Right atrium auricular region (tissue), 2 donors: ENCODE data around the gene KCNJ10. TPM values are rescaled to one million over a fixed set of nuclear protein-coding genes. Genes with fewer than 3 reads are reported as not detected.
A peak's percentile ranks its signal among the peaks of the same experiment; 100 is the strongest.

ENCODE experiments used
- DNase-seq: peaks from one replicate; pipeline ENCODE4 v3.0.0-alpha.2; 2019; ENCODE audit warnings: low spot score
- H3K27ac ChIP-seq, 2 donors: fragments of 200-600 bp; sonication (generic); 1 replicate in 1 of 2; 2 replicates in 1 of 2; pipeline ENCODE4 v1.5.1; 2016 to 2019
- H3K27me3 ChIP-seq, 2 donors: fragments of 200-600 bp; sonication (generic); one replicate each; pipeline versions ENCODE4 v1.5.1 to v1.6.0; 2017 to 2019
- H3K36me3 ChIP-seq: fragments of 200-600 bp; sonication (generic); one replicate; pipeline ENCODE4 v1.5.1; 2016
- H3K4me1 ChIP-seq, 2 donors: fragments of 200-600 bp; sonication (generic); one replicate each; pipeline versions ENCODE4 v1.5.1 to v1.6.0; 2017 to 2019
- H3K4me3 ChIP-seq, 2 donors: fragments of 200-600 bp; sonication (generic); 1 replicate in 1 of 2; 2 replicates in 1 of 2; pipeline ENCODE4 v1.5.1; 2017 to 2019; ENCODE audit warnings: mild to moderate bottlenecking in 1 of 2, moderate library complexity in 1 of 2
- H3K9me3 ChIP-seq, 2 donors: fragments of 200-600 bp; sonication (generic); one replicate each; pipeline ENCODE4 v1.5.1; 2019
- CTCF ChIP-seq, 2 donors: fragments of 200-600 bp; sonication (generic); IDR thresholded peaks; one replicate each; pipeline ENCODE4 v1.5.1; 2019; ENCODE audit warnings: antibody characterized with exemption in 2 of 2
- total RNA-seq, 2 donors: library from RNA; depleted of rRNA; stranded (reverse); fragments of >200 nt; gene quantifications; one replicate each; pipeline ENCODE4 v1.1.0, GENCODE V29; 2016

KCNJ10 gene
- total RNA-seq, 2 donors from 2014 or later = 0.20 TPM; not detected in 1

GRCh38 chr1:160085686-160086455 is 15.9 kb upstream of the KCNJ10 start:
- DNase-seq = peak; percentile 90
- Histone ChIP-seq H3K36me3 (peaks cover under 1% of the 10 kb centered on the region), H3K4me1 (peaks cover 0 to 11% of the 10 kb centered on the region in 2 donors), H3K4me3 (no peak overlapping the region), H3K27me3 (no peaks in the 10 kb centered on the region), H3K9me3 (no peaks in the 10 kb centered on the region), H3K27ac (peak overlapping the region; percentile 51 to 56)
- peak; percentile 85 to 86 for TF ChIP-seq CTCF (IDR thresholded peaks at IDR 0.05)

GRCh38 chr1:160084771-160085321 is 14.9 kb upstream of the KCNJ10 start:
- no peak overlapping the region for H3K4me3 ChIP-seq
- peaks cover 0 to 11% of the 10 kb centered on the region in 2 donors for H3K4me1 ChIP-seq
- no peaks in the 10 kb centered on the region for H3K36me3 ChIP-seq
- no peak overlapping the region for H3K27ac ChIP-seq
- H3K27me3 ChIP-seq = no peaks in the 10 kb centered on the region
- no peak for TF ChIP-seq CTCF (IDR thresholded peaks at IDR 0.05)
- no peaks in the 10 kb centered on the region for H3K9me3 ChIP-seq
- DNase-seq = no peak

GRCh38 chr1:160083968-160084770 is 14.2 kb upstream of the KCNJ10 start:
- no peak for DNase-seq
- no peaks in the 10 kb centered on the region for H3K9me3 ChIP-seq
- no peaks in the 10 kb centered on the region for H3K36me3 ChIP-seq
- H3K27ac ChIP-seq = no peak overlapping the region
- peaks cover 0 to 11% of the 10 kb centered on the region in 2 donors for H3K4me1 ChIP-seq
- no peaks in the 10 kb centered on the region for H3K27me3 ChIP-seq
- peak; percentile 48 to 82 for TF ChIP-seq CTCF (IDR thresholded peaks at IDR 0.05)
- H3K4me3 ChIP-seq = peak overlapping the region; percentile 26 to 48

GRCh38 chr1:160082926-160083325 is 13.0 kb upstream of the KCNJ10 start:
- no peaks in the 10 kb centered on the region for H3K27me3 ChIP-seq
- no peaks in the 10 kb centered on the region for H3K9me3 ChIP-seq
- no peak overlapping the region for H3K27ac ChIP-seq
- H3K4me3 ChIP-seq = no peak overlapping the region
- peaks cover 0 to 11% of the 10 kb centered on the region in 2 donors for H3K4me1 ChIP-seq
- TF ChIP-seq CTCF (IDR thresholded peaks at IDR 0.05) = no peak
- DNase-seq = no peak
- no peaks in the 10 kb centered on the region for H3K36me3 ChIP-seq

- DNase-seq = no peak
- H3K27me3 ChIP-seq = no peaks in the 10 kb centered on the region
Observed at GRCh38 chr1:160082487-160082886, 12.5 kb upstream of the KCNJ10 start.

More at GRCh38 chr1:160082487-160082886, 12.5 kb upstream of the KCNJ10 start:
- Histone ChIP-seq H3K4me3 (no peak overlapping the region), H3K27ac (no peak overlapping the region), H3K9me3 (no peaks in the 10 kb centered on the region), H3K36me3 (no peaks in the 10 kb centered on the region), H3K4me1 (peaks cover 0 to 11% of the 10 kb centered on the region in 2 donors)
- TF ChIP-seq CTCF (IDR thresholded peaks at IDR 0.05) = no peak
